ENCODE data around the gene SHISAL2B.
"Not testable (repeated sequence)": the region's sequence is repeated elsewhere in the genome, so short reads cannot be mapped to it uniquely, and the experiment has no call there.

The SHISAL2B gene

DNA sequence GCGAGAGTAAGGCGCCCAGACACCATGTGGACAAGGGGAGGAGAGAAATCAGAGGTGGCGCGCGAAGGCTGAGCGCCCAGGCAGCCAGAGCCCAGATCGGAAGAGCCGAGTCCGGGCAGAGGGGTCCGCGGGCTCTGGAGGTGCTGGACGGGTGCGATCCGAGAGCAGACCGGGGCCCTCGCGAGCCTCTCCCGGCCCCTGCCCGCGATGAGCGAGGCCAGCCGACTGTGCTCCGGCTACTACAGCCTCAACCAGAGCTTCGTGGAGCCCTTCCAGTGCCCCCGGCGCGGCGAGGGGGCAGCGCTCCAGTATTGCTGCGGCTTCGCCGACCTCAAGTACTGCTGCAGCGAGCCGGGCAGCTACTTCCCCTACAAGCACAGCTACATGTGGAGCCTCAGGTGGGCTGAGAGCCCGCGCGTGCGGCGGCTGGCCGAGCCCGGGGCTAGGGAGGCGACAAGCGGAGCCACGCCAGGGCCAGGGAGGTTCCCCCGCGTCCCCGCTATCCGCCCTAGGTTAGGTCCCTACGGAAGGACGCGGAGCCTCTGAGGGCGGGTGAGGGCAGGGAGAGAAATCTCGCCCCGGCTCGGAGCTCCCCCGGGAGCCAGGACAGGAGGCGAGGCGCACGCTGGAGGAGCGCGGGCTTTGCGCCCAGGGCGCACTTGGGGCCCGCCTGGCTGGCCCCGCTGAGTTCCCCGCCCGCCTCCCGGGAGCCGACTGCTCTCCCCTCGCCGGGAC, at the start of gene SHISAL2B:
Gene SHISAL2B, plus strand, starts transcription at position 87 of the 735 bp plus-strand sequence. Its CDS starts 121 bp downstream, at position 208.
- no peak for DNase-seq (ENCODE audit: low read depth)

DNA sequence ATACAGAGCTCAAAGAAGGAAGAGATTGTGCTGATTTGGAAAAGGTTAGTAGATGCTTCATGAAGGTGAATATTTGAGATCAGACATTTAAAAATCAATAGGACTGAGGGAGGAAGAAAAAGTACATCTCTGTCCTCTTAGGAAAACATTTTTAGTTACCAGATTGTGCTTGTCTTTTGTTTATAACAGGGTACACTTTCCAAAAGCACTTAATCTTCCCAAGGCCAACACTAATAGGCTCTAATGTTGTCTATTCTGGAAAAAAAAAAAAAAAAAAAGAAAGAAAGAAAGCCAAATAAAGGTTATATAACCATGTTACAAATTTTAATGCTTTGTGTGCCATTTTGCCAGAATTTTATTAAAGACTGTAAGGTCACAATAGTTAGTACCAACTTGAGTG, 45.5 kb upstream of the SHISAL2B start:
- no peak for DNase-seq (ENCODE audit: low read depth)

DNA sequence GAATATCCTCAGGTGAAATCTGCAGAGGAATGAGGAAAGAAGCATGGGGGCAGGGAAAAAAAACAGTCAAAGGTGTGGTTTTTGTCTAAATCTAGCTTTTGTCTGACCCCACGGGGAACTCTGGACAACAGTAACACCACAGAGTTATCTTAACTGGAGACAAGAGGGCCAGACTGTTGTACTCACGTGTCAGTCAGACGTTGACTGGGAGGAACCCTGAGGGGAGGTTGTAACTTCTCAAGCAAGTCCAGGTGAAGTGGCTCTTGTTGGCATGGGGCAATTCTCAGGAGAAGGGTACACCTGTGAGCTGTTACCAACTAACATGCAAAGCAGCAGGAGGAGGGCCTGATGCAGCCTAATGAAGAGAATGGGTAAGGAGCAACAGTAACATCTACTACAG, 44.1 kb upstream of the SHISAL2B start:
- no peak for DNase-seq (ENCODE audit: low read depth)

DNA sequence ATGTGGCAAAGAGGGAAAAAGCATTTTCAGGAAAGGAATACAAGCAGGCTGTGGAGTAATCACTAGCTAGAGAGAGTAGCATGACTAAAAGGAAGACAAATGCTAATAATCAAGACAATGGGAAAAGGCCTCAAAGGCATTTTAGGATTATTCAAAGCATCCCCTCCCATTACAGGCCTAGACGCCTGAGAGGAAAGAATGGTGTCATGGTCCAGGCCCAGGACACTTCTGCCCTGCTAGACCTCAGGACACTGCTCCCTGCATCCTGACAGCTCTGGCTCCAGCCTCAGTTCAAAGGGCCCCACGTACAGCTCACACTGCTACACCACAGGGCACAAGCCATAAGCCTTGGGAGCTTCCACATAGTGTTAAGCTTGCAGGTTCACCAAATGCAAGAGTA, 40.8 kb upstream of the SHISAL2B start:
- DNase-seq (ENCODE audit: low read depth), result no peak

DNA sequence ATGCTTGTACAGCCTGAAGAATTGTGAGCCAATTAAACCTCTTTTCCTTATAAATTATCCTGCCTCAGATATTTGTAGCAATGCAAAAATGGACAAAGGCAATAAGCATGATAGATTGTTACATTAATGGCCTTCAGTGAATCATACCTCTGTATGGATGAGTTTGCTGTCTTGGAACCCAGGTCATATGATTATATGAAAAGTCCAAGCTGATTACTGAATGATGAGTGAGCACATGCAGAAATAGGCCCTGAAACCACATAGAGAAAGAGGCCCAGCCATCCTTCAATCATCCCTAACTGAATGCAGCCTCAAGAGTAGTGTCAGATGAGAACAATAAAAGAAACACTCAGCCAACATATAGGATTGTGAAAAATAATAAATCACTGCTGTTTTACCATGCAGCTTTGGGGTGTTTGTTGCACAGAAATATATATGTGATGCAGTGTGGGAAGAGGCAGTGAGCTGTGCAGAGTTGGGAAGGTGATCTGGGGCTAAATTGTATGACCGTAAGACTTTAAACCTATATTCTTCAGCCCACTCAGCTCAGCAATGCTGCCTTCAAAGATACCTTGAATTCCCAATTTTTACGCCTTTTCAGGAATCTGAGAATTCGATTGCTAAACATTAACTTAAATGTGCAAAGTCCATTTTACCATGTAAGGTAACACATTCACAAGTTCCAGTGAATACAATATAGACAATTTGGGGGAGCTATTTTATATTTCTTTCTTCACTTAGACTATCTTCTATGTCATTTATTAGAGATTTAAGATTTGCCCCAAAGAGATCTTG, 36.3 kb upstream of the SHISAL2B start:
- DNase-seq (ENCODE audit: low read depth), result no peak

DNA sequence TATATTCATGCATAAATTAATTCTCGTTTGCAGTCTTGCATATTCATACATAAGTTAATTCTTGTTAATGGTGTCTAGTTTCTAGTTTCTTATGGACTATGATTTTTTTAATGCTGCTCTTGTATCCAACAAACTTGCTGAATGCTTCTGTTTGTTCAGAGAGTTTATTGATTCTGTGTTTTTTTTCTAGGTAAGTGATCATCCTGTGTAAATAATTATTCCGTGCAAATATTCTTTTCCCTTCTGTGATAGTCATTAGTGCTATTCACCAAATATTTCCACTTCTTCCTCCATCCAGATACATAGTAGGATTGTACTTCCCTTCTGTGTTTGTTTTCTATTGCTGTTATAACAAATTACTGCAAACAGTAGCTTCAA, 35.8 kb upstream of the SHISAL2B start:
- no peak for DNase-seq (ENCODE audit: low read depth)

DNA sequence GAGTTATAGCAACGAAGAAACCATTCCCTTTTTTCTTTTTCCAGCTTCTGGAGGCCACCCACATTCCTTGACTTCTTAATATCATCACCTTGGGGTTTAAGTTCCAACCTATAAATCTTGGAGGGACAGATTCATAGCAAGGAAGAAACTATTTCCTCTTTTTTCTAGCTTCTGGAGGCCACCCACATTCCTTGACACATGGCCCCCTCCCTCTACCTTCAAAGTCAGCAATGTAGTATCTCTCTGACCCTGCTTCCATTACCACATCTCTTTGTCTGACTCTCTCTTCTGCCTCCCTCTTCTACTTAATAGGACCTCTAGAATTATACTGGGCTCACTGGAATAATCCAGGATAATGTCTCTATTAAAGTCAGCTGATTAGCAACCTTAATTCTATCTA, 34.7 kb upstream of the SHISAL2B start:
- DNase-seq (ENCODE audit: low read depth), result no peak

DNA sequence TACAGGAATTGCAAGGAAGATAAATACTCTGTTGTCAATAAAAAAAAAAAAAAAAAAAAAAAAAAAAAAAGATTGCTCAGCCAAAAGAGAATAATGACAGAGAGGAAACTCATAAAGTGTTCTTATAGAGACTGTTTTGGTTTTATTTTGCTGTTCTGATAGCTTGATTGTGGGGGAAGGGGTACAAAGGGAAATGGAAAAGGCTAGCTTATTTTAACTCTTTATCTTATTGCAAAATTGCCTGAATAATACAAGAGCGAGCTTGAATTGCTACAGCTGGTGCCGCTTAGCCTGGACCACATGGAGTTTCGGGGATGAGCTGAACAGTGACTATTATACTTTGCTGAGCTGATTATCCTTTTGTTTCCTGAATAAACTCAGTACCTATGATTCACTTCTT, 31.0 kb upstream of the SHISAL2B start:
- no peak for DNase-seq (ENCODE audit: low read depth)

DNA sequence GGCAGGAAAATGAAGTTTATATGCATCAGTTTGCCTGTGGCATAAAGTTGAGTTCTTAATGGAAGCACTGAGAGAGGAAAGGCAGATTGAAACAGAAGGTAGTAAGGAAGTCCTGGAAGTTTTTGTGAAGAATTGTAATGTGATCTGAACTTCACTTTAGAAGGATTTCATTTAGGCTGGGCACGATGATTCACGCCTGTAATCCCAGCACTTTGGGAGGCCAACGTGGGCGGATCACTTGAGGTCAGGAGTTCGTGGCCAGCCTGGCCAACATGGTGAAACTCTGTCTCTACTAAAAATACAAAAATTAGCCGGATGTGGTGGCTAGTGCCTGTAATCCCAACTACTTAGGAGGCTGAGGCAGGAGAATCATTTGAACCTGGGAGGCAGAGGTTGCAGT, 27.1 kb upstream of the SHISAL2B start:
- not testable (repeated sequence) for DNase-seq (ENCODE audit: low read depth)

DNA sequence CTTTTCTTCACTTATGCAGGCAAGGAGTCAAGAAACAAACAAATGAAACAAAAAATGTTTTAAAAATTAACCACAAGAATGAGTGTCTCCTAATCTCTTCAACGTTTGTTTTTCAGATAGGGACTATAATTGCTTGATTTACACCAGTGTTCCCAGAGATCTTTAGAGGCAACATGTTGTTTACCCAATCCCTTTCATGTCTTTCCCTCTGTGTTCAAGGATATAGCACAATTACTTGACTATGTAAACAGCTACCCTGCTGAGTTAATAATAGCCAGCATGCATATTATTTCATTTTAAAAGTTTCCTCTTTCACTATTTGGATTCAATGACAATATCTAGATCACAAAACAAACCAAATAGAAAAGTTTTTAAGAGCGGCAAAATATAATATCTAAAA, 25.1 kb upstream of the SHISAL2B start:
- no peak for DNase-seq (ENCODE audit: low read depth)

DNA sequence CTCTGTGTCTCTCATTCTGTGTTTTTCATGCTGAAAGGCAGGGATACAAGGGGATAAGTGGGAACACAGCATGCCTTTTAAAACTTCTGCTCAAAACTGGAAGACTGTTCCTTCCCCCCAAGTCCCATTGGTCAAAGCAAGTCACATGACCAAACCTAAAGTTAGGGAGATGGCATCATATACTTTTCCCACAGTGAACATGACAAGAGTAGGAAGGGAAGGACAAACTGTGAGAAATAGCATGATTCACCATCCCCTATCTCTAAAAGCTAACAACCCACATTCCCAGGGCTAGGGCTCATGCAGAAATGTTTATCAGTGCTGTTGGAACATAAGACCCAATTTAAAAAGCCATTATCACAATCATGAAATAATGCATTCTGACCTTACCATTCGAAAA, 24.2 kb upstream of the SHISAL2B start:
- no peak for DNase-seq (ENCODE audit: low read depth)

DNA sequence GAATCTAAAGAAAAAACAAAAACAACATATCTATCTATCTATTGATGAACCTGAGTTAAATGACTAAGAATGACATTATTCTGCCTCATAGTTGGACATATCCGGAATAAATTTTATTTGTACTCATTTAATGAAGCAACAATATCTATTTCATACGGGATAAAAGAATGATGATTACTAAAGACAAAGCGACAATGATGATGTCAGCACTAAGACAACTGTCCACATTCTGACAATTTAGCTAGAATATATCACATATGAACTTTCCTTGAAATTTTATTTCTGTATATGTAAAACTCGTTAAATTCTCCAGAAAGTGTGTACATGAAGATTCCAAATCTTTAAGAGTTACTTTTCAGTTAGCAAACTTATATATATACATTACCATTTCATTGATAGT, 23.2 kb upstream of the SHISAL2B start:
- no peak for DNase-seq (ENCODE audit: low read depth)

DNA sequence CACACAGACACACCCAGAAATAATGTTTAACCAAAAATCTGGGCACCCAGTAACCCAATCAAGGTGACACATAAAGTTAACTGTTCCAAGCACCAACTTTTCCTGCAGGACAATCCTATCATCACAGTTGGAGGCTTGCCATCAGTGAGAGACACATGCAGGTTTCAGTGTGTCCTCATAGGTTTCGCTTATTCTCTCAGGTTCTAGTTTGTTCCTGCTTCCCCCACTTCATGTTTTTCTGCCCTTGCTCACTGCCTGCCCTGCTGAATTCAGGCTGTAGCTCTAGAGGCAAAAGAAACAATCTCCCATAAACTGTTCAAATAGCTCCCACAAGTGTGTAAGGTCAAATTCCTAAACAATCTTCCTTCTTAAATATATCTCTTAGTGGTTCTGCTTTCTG, 20.0 kb upstream of the SHISAL2B start:
- no peak for DNase-seq (ENCODE audit: low read depth)

DNA sequence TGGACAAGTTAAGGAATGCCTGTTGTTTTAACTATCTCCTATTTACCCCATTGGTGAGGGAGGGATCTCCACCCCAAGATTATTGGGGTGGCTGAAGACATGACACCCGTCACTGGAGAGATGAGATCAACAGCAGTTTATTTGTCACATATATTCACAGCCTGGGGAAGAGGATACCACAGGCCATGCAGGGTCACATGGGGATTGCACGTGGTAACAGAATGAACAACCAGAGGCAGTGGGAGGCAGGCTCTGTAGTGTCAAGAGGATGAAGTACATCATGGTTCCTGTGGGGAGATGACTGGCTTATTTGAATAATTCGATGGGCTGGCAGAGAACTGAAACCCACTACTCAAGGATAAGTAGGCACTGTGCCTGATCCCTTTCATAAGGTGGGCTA, 18.6 kb upstream of the SHISAL2B start:
- DNase-seq (ENCODE audit: low read depth), result no peak

DNA sequence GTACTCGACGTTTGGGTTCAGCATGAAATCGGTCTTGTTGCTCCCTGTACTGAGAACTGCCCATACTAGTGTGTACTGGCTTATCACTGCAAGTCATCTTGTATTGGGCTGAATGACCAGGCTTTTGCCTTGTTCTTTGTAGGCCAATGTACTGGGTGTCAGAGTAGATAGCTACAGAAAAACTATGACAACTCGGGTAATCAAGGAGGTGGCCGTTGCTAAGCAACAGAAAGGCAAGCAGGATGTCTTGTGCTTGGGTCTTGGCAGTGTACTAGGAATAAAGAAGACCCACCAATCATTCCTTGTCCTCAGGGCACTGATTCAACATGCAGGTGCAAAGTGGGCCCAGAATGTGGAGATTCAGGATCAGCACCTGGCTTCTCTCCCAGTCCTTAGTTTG, 11.9 kb upstream of the SHISAL2B start:
- DNase-seq (ENCODE audit: low read depth), result no peak

DNA sequence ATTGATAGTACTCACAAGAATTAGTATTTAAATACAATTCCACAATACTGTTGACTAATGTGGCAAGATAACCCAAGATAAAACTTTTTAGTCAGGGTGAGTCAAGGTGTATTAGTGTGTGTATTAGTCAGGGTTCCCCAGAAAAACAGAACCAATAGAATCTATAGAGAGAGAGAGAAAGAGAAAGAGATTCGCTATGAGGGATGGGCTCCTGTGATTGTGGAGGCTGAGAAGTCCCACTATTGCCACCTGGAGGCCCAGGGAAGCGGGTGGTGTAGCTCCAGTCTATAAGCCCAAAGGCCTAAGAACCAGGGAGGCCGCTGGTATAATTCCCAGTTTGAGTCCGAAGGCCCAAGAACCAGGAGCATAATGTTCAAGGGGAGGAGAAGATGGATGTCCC, 10.0 kb upstream of the SHISAL2B start:
- no peak for DNase-seq (ENCODE audit: low read depth)

DNA sequence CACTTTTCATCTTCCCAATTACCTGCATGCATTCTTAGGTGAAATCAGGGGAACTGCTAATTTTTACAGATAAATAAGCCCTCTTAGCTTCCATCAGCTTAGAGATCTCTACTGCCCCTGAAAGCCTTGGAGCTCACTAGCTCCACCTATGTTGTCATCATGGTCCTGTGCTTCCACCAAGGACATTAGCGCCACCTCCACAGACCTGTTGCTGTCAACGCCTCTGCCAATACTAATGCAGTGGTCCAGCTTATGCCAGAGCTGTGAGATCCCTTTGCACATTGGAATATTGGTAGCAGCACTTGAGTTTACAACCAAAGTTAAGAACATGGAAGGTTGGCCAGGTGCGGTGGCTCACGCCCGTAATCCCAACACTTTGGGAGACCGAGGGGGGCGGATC, 7.7 kb upstream of the SHISAL2B start:
- DNase-seq (ENCODE audit: low read depth), result no peak

DNA sequence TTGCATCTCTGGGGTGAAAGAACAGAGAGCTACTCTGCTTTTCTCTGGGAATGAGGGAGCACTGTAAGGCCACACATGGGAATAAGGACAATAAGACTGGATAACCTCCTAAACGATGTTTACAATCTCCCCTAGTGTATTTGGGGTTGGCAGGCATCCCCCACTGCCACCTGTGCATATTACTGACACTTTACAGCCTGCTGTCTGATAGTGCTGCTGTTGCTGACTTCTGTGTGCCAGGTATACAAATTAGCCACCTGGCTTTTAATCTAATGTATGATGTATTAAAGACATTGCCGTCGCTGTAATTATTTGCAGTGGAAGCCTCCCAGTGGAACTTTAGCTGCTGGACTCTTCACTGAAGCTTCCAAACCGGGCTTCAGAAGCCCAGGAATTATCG, 4.4 kb upstream of the SHISAL2B start:
- DNase-seq (ENCODE audit: low read depth), result no peak

DNA sequence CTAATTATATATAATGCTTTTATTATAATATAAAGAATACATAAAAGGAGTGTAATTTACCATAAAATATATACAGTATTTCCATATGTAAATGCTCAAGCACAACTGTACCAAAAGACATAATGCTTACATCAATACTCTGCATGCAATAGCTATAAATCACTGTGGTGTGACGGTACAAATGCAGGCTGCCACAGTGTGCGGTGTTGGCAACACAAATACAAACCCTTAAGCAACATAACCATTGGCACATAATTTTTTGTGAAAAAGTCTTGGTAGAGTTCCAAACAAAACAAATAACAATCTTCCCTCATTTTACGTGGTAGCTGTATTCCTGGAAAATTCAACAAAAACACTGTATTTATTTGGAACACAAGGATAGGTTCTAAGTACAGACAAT, 1.9 kb upstream of the SHISAL2B start:
- DNase-seq (ENCODE audit: low read depth), result no peak

DNA sequence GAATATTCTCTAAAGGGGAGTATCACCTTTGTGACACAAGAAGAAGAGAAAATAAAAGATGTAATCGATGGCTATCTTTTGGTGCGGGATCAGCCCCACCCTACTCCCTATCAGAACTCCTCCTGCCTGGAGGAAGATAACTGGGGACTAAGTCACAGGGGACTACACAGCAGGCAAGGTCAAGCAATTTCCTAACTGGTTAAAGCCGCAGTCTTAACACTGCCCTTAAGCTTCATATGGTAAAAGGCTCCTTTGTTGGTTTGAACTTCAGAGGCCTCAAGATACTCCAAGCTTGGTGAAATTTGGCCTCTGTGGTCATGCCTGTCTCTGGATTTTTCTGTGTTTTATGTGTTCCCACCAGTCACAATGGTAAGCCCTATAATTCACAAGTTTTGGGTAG, 1.3 kb upstream of the SHISAL2B start:
- DNase-seq (ENCODE audit: low read depth), result no peak

DNA sequence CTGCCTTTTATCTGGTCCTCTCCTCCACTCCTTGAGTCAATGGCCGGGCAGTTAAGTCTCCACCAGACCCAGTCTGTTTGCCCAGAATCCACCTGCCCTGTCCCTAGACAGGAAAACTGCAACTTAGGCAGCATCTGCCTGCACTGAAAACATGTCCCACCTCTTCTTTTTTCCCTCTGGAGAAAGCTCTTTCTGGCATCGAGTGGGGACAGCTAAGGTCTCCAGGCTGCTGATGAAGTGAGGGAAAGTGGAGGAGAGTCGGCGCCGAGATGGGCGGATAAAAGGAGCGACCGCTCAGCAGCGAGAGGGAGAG, 243 bp upstream of the SHISAL2B start:
- DNase-seq (ENCODE audit: low read depth), result no peak

DNA sequence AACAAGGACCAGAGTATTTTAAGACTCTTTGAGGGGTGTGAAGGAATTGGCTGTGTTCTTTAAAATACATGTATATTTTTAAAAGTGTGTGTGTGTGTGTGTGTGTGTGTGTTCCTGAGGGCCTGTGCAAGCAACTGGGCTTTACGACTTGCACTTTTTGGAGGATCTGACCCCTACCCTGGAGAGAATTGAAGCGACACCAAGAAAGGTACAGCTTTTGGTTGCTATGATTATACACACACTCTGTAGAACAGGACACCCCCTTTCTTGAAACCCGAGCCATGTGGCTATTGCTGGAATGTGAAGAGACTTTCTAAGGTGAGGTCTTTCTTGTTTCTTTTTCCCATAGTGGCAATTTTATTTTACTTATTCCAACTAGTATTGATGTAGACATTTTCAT, 988 bp downstream of the SHISAL2B start:
- DNase-seq (ENCODE audit: low read depth), result no peak

DNA sequence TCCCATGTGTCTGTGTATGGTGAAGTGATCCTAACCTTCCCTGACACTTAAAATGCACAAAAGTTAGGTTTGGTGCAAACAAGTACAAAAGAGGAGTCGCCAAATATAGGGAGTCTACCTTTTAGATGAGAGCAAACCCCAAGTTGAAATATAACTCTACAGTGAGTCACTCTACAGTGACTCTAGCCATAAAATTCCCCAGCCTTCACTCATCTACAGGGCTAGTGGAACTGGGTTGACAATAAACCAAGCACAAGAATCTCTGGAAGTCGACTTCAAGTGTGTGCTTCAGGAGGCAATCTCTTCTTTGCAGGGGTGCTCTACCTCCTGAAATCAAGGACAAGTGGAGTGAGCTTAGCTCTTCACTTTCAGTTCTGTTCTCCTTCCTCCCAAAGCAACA, 3.3 kb downstream of the SHISAL2B start:
- no peak for DNase-seq (ENCODE audit: low read depth)

DNA sequence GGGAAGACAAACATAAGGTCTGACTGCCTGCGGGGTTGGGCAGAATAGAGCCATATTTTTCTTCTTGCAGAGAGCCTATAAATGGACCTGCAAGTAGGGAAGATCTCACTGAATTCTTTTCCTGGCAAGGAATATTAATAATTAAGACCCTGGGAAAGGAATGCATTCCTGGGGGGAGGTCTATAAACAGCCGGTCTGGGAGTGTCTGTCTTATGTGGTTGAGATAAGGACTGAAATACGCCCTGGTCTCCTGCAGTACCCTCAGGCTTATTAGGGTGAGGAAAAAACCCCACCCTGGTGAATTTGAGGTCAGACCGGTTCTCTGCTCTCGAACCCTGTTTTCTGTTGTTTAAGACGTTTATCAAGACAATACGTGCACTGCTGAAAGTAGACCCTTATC, 6.1 kb downstream of the SHISAL2B start:
- not testable (repeated sequence) for DNase-seq (ENCODE audit: low read depth)

Measured in activated T-cell treated with anti-CD3 and anti-CD28 coated beads for 24 hours (primary cell).